Sigmoid colon (tissue), 4 donors: Measurements from ENCODE around the gene LRP1B.

Source experiments
- POLR2A ChIP-seq, 2 donors: fragments of 450-650 bp; IDR thresholded peaks; one replicate each; pipeline ENCODE4 v1.6.1; 2016; ENCODE audit warnings: antibody characterized with exemption in 2 of 2, mild to moderate bottlenecking in 2 of 2, moderate library complexity in 2 of 2
- POLR2AphosphoS5 ChIP-seq, 4 donors: sonication (generic); formaldehyde crosslinking; IDR thresholded peaks; one replicate each; pipeline ENCODE4 v1.6.1; 2017; ENCODE audit warnings: antibody characterized with exemption in 4 of 4

DNA sequence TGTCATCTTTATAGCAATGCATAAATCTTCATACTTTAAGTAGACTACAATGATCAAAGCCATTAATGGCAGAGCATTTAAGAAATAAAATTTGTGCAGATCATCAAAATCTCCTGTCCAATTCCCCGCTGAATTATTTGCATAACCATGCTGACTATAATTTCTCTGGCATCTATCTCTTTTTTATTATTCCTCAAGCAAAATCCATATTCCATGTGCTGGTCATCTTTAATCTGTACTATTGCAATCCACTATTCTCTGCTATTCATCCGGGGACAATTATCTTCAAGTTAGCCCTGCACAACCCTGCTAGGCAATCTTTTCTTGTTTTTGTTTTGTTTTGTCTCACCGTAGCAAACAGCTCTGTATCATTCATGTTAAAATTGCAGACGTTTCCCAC is 1881.0 kb downstream of the LRP1B start:
- TF ChIP-seq POLR2AphosphoS5 (IDR thresholded peaks at IDR 0.05) (no peak), POLR2A (IDR thresholded peaks at IDR 0.05) (no peak)
